Heart right ventricle (tissue), 16 donors: ENCODE results near the gene FSD1. TPM values are rescaled to one million over a fixed set of nuclear protein-coding genes. Genes with fewer than 3 reads are reported as not detected.

ENCODE experiments used
- ATAC-seq, 8 donors: fragments of 200-7000 bp; cut with Tn5 transposase; one replicate each; pipeline ENCODE4 v1.9.1; 2020; ENCODE audit warnings: mild to moderate bottlenecking in 8 of 8, moderate library complexity in 8 of 8, moderate number of reproducible peaks in 1 of 8
- DNase-seq, 2 donors: peaks; one replicate each; pipeline ENCODE4 v3.0.0-alpha.2; 2020
- H3K27ac ChIP-seq, 10 donors: fragments of 200-600 bp; sonication (generic) in 2 of 10; one replicate each; pipeline versions ENCODE4 v1.5.0 to v1.8.0; 2020 to 2022; ENCODE audit warnings: mild to moderate bottlenecking in 3 of 10
- H3K27me3 ChIP-seq, 7 donors: fragments of 200-600 bp; one replicate each; pipeline ENCODE4 v1.8.0; 2021 to 2022; ENCODE audit warnings: mild to moderate bottlenecking in 2 of 7
- H3K36me3 ChIP-seq, 9 donors: fragments of 200-600 bp; sonication (generic) in 1 of 9; one replicate each; pipeline versions ENCODE4 v1.5.0 to v1.8.0; 2020 to 2022; ENCODE audit warnings: mild to moderate bottlenecking in 2 of 9
- H3K4me1 ChIP-seq, 9 donors: fragments of 200-600 bp; sonication (generic) in 1 of 9; one replicate each; pipeline versions ENCODE4 v1.5.0 to v1.8.0; 2020 to 2022; ENCODE audit warnings: mild to moderate bottlenecking in 4 of 9
- H3K4me3 ChIP-seq, 10 donors: fragments of 200-600 bp; sonication (generic) in 2 of 10; one replicate each; pipeline versions ENCODE4 v1.5.0 to v1.8.0; 2020 to 2022; ENCODE audit warnings: mild to moderate bottlenecking in 7 of 10, moderate library complexity in 2 of 10
- H3K9me3 ChIP-seq, 11 donors: fragments of 200-600 bp in 10 of 11; sonication (generic) in 2 of 11; one replicate each; pipeline versions ENCODE4 v1.5.0 to v1.8.0; 2013 to 2022; ENCODE audit warnings: mild to moderate bottlenecking in 2 of 11, control low read depth in 1 of 11, moderate library complexity in 1 of 11
- WGBS, 2 donors: extraction: QIAGEN DNeasy Blood & Tissue Kit; methylation state at CpG; one replicate each; pipeline ENCODE4 v1.1.7; 2013; ENCODE audit warnings: inconsistent platforms in 1 of 2; 5-methylcytosine and 5-hydroxymethylcytosine counted together
- intact Hi-C, 10 donors: fragments of 100-400 bp; cut with DNase I; formaldehyde crosslinking; loops; one replicate each; pipeline versions ENCODE4 v1.11.1 to v1.14.2; 2022
- polyA plus RNA-seq, 2 donors: library from polyadenylated mRNA; stranded (reverse); fragments of 200-250 nt; gene quantifications; one replicate each; pipeline ENCODE4 v1.2.3, GENCODE V29; 2013
- total RNA-seq, 10 donors: library from RNA; stranded (reverse); fragmentation: NEBNext Ultra II Directional in 3 of 10; extraction: Animal tissue kit (Norgen Biotek cat#: 25700) in 3 of 10; gene quantifications; one replicate each; pipeline versions ENCODE4 v1.2.1 to v1.2.4, GENCODE V29; 2021 to 2023
- TF ChIP-seq, protein P1 (sequence below), 9 donors: fragments of 200-600 bp; sonication (generic) in 2 of 9; IDR thresholded peaks; one replicate each; pipeline versions ENCODE4 v1.5.0 to v1.8.0; 2021 to 2022; ENCODE audit warnings: antibody characterized with exemption in 9 of 9, mild to moderate bottlenecking in 5 of 9, moderate library complexity in 1 of 9
- donor health status: Arrhythmogenic right ventricular cardiomyopathy.
- donor health status: ischemic (EF 13 %, LVEDD 7.1; RV severe dilation, severe dysfunction).
- donor health status: healthy with polysubstance abuse.
- donor health status: DM: no; HTN: yes; CAD: no.
- donor health status: DM: no; HTN: no; CAD: no.
- donor health status: ischemic (EF 25% LVEDD 6.9; RV normal size, moderate dysfunction).
- donor health status: ischemic (EF 25% LVEDD 5.7; RV mildly dilated, moderate dysfunction).
- donor health status: healthy.
- donor health status: DM: yes; HTN: yes; CAD: no.
- donor health status: Ischemic cardiomyopathy.
- donor health status: ischemic (EF 35%, LVEDD 5.7; RV mildly dilated, moderate dysfunction).
- donor health status: nonischemic (EF 11% LVEDD 7.7; RV severe dilation, severe dysfunction).
- donor health status: DM: yes; HTN: yes; CAD: no.
- donor health status: PGD.
- donor health status: ischemic (EF 29% LVEDD 5.4; RV normal size, mild dysfunction).
- donor health status: nonischemic (EF 23%, LVEDD 6.1; RV moderate dilation, normal function).

Gene FSD1
- total and polyA plus RNA-seq, 12 donors = 0.10 to 0.25 TPM; not detected in 10

DNA sequence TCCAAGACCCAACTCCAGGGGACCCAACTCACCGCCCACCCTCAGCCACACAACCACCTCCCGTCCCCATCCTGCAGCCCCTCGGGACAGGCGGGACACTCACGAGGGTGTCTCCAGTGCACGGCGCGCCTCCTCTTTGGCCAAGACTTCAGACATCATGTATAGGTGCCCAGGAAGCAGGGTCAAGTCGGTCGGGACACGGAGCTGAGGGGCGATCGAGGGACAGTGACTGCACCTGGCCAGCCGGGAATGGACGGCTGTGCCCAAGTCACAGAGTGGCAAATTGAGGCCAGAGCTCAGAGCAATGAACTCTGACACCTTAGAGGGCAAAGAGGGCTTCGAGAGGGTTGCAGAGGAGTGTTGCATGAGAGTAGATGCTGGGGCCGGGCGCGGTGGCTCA is 25.5 kb downstream of the FSD1 start:
- TF ChIP-seq, protein P1, sequence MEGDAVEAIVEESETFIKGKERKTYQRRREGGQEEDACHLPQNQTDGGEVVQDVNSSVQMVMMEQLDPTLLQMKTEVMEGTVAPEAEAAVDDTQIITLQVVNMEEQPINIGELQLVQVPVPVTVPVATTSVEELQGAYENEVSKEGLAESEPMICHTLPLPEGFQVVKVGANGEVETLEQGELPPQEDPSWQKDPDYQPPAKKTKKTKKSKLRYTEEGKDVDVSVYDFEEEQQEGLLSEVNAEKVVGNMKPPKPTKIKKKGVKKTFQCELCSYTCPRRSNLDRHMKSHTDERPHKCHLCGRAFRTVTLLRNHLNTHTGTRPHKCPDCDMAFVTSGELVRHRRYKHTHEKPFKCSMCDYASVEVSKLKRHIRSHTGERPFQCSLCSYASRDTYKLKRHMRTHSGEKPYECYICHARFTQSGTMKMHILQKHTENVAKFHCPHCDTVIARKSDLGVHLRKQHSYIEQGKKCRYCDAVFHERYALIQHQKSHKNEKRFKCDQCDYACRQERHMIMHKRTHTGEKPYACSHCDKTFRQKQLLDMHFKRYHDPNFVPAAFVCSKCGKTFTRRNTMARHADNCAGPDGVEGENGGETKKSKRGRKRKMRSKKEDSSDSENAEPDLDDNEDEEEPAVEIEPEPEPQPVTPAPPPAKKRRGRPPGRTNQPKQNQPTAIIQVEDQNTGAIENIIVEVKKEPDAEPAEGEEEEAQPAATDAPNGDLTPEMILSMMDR (IDR thresholded peaks at IDR 0.05) = no peak
- no peaks in the 10 kb centered on the region for H3K9me3 ChIP-seq
- H3K36me3 ChIP-seq = no peaks in the 10 kb centered on the region
- DNase-seq = no peak
- 95 to 97% methylated on average over 19 of the region's 19 CpGs for WGBS, 2 donors
- peaks cover 0 to 16% (median 0%) of the 10 kb centered on the region in 7 donors for H3K27me3 ChIP-seq
- H3K4me3 ChIP-seq = no peak overlapping the region
- H3K4me1 ChIP-seq = peaks cover 0 to 24% (median 21%) of the 10 kb centered on the region in 9 donors
- intact Hi-C loops = loop anchor here in 2 of 10 donors (5.0 to 10.0 kb wide), 2 partner anchors 55 to 72 kb away; partner anchors contain the start of genes CHAF1A (in 1 of the 2), SH3GL1 (in 1 of the 2) and SHD (in 1 of the 2)
- H3K27ac ChIP-seq = no peak overlapping the region
- no peak for ATAC-seq

DNA sequence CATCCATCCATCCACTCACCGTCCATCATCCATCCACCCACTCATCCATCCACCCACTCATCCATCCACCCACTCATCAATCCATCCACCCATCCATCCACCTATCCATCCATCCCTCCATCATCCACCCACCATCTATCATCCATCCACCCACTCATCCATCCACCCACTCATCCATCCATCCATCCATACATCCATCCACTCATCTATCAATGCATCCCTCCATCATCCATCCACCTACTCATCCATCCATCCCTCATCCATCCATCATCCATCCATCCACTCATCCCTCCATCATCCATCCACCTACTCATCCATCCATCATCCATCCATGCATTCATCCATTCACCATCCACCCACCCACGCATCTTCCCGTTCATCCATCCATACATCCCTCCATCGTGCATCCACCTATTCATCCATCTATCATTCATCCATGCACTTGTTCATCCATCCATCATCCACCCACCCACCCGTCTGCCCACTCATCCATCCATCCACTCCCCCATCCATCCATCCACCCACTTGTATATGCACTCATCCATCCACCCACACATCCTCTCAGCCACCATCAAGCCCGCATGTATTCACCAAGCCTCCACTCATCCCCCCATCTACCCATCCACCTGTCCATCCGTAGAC is 30.7 kb downstream of the FSD1 start:
- no peaks in the 10 kb centered on the region for H3K27me3 ChIP-seq
- ATAC-seq (no peak), DNase-seq (no peak)
- TF ChIP-seq, protein P1 (IDR thresholded peaks at IDR 0.05) = no peak
- no peak overlapping the region for H3K4me3 ChIP-seq
- H3K9me3 ChIP-seq = no peaks in the 10 kb centered on the region
- WGBS, 2 donors = 94 to 98% methylated on average over 7 of the region's 7 CpGs
- intact Hi-C loops = no loop called here
- H3K27ac ChIP-seq = no peak overlapping the region
- no peaks in the 10 kb centered on the region for H3K36me3 ChIP-seq
- peaks cover 0 to 16% (median 14%) of the 10 kb centered on the region in 9 donors for H3K4me1 ChIP-seq

DNA sequence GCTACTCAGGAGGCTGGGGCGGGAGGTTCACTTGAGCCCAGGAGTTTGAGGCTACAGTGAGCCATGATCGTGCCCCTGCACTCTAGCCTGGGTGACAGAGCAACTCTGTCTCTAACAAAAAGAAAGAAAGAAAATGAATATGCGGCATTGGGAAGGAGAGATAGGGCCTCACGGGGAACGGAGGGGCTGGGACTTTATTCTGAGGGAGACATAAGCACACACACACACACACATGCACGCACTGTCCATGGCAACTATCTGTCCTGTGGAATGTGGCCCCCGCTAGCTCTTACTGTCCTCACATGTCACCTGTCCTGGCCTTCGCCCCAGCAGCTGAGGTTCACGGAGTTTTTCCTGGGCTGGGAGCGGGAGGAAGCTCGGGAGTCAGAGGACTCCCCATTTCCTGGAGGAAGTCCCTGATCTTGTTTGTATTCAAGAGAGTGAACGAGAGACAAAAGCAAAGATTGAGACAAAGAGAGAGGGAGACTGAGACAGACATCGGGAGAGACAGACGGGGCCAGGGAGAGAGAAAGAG is 33.6 kb downstream of the FSD1 start:
- peaks cover 3 to 25% (median 20%) of the 10 kb centered on the region in 9 donors for H3K4me1 ChIP-seq
- peak overlapping the region in 8 of 10 donors; percentile 33 to 77 (median 62) for H3K27ac ChIP-seq
- H3K36me3 ChIP-seq = no peaks in the 10 kb centered on the region
- TF ChIP-seq, protein P1 (IDR thresholded peaks at IDR 0.05) = no peak
- WGBS, 2 donors = 9 to 11% methylated on average over 14 of the region's 14 CpGs
- H3K27me3 ChIP-seq = no peaks in the 10 kb centered on the region
- H3K4me3 ChIP-seq = peak overlapping the region; percentile 21 to 58 (median 48)
- no peaks in the 10 kb centered on the region for H3K9me3 ChIP-seq
- ATAC-seq = no peak
- no peak for DNase-seq
- intact Hi-C loops = no loop called here

DNA sequence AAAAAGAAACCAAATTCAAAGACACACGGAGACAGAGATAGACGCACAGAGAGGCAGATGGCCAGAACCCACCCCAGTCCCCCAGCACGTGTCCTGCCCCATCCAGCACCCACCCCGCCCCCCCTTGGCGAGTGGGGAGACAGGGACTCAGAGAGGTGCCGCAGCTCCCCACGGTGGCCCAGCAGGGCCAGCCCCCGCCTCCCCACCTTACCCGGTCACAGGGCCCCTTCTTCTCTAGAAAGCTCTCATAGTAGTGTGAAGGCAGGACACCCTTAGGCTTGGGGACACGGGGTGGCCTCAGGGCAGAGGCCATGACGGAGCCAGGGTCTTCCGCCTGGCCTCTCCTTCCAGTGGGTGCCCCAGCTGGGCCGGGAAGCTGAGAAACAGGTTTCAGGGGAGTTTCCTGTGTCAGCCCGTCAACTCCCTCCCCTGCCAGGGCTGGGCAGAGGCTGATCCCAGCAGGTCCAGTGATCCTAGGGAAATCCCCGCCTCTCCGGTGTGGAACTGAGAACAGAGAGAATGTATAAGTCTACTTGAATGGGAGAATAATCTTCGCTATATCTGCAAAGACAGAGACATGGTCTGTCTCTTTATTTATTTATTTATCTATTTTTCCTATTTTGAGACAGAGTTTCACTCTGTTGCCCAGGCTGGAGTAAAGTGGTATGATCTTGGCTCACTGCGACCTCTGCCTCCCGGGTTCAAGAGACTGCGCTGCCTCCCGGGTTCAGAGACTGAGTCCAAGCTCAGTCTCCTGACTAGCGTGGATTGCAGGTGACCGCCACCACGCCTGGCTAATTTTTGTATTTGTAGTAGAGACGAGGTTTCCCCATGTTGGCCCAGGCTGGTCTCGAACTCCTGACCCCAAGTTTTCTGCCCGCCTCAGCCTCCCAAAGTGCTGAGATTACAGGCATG is 34.3 kb downstream of the FSD1 start, which contains the start of gene STAP2:
Gene STAP2 (minus strand): TSS at position 387 of the 915 bp plus-strand sequence. CDS start 74 bp downstream, at position 313.
- H3K36me3 ChIP-seq = no peaks in the 10 kb centered on the region
- no peaks in the 10 kb centered on the region for H3K9me3 ChIP-seq
- no peak for DNase-seq
- H3K4me1 ChIP-seq = peaks cover 3 to 25% (median 20%) of the 10 kb centered on the region in 9 donors
- no peak for ATAC-seq
- TF ChIP-seq, protein P1 (IDR thresholded peaks at IDR 0.05) = no peak
- H3K4me3 ChIP-seq = peak within 1 kb of the TSS; percentile 21 to 58 (median 48)
- H3K27ac ChIP-seq = peak within 1 kb of the TSS in 8 of 10 donors; percentile 33 to 77 (median 62)
- 48 to 54% methylated on average over 27 of the region's 27 CpGs for WGBS, 2 donors
- H3K27me3 ChIP-seq = no peaks in the 10 kb centered on the region
- intact Hi-C loops = no loop called here
